ENCODE data around the gene RBKS.

The RBKS gene

GRCh38 chr2:27735263-27735904 is 154.8 kb downstream of the RBKS start:
- peak; percentile 17 for DNase-seq (ENCODE audit: low read depth, low spot score)

DNA sequence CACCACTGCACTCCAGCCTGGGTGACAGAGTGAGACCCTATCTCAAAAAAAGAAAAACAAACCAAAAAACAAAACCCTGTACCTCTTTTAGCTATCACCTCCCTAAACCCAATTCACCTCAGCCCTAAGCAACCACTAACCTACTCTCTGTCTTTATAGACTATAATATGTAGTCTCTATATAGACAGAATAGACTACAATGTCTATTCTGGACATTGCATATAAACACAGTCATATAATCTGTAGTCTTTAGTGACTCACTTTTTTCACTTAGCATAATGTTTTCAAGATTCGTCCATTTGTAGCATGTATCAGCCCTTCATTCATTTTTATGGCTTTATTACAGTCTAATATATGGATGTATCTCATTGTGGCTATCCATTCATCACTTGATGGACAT is 155.9 kb downstream of the RBKS start:
- DNase-seq (ENCODE audit: low read depth, low spot score): no peak
